GM13977 (cell line): ENCODE measurements around the gene CCER1.

Experiments used
- DNase-seq: peaks from one replicate; pipeline ENCODE4 v3.0.0; 2012; ENCODE audit warnings: low spot score
- in situ Hi-C: fragments of 300-500 bp; cut with MboI; formaldehyde crosslinking; loops from one replicate; pipeline ENCODE4 v1.12.0; 2022; ENCODE audit warnings: low sequenced_read_pairs, low pct_unique_long_range_greater_than_20kb, mixed read lengths, inconsistent platforms; ENCODE audit not compliant: unreplicated experiment
- TF ChIP-seq, protein P1 (sequence below): IDR thresholded peaks from 2 replicates; pipeline ENCODE4 v1.5.1; 2012; ENCODE audit warnings: mild to moderate bottlenecking, control low read depth; ENCODE audit not compliant: insufficient read depth; ENCODE audit errors: extremely low read depth, missing control alignments

The CCER1 gene

DNA sequence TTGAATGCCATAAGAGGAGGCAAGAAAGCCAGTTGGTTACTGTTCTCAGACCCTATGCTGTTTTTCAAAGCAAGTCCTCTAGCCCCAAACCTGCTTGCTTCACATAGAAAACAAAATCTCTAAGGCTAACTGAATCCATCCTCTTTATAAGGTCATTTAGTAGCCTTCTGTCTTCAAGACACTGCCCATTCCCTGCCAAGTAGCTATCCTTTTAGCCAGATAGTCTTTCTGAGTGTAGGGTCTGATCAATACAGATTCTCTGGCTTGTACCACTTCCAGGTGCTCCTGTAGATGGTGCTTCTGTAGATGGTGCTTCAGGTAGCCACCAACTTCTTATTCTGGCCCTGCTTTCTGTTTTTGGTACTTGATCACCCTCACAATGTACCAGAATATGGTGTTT lies 15.9 kb upstream of the CCER1 start:
- DNase-seq, result no peak
- in situ Hi-C loops, result no loop called here
- TF ChIP-seq, protein P1, sequence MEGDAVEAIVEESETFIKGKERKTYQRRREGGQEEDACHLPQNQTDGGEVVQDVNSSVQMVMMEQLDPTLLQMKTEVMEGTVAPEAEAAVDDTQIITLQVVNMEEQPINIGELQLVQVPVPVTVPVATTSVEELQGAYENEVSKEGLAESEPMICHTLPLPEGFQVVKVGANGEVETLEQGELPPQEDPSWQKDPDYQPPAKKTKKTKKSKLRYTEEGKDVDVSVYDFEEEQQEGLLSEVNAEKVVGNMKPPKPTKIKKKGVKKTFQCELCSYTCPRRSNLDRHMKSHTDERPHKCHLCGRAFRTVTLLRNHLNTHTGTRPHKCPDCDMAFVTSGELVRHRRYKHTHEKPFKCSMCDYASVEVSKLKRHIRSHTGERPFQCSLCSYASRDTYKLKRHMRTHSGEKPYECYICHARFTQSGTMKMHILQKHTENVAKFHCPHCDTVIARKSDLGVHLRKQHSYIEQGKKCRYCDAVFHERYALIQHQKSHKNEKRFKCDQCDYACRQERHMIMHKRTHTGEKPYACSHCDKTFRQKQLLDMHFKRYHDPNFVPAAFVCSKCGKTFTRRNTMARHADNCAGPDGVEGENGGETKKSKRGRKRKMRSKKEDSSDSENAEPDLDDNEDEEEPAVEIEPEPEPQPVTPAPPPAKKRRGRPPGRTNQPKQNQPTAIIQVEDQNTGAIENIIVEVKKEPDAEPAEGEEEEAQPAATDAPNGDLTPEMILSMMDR, result no peak

DNA sequence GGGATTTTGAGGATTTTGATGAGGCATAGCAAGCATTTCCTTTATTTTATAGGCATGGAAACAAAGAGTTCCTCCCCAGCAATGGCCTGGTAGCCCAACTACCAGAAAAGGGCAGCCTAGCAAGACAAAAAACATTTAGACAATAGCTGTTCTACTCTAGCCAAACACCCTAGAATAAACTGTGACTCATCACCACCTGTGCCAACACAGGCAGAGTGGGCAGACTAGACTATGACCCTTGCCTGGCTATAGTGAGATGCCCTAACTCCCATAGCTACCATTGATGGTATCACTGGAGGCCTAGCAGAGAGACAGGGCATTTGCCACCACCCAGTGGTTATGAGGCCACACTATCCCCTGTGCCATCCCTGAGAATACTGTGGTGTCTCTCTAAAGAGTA lies 15.5 kb upstream of the CCER1 start:
- no peak for DNase-seq
- TF ChIP-seq, protein P1, result no peak
- in situ Hi-C loops, result no loop called here

DNA sequence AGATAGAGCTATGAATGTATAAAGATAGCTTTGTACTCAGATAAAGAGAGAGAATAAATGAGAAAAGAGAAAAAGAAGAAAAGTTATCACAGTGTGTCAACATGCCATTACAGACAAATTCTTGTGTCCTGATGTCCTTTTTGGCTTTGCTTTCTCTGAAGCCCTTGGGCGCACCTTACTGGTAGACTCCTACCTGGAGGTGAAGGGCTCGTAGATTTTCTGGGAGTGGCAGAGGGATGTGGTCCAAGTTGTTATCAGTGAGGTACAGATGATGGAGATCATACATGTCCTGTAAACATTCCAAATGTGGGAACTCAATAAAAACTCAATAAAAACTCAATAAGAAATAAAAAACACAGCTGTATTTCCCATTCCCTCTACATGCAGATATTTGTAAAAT lies 14.9 kb upstream of the CCER1 start:
- in situ Hi-C loops, result no loop called here
- no peak for DNase-seq
- TF ChIP-seq, protein P1, result no peak

DNA sequence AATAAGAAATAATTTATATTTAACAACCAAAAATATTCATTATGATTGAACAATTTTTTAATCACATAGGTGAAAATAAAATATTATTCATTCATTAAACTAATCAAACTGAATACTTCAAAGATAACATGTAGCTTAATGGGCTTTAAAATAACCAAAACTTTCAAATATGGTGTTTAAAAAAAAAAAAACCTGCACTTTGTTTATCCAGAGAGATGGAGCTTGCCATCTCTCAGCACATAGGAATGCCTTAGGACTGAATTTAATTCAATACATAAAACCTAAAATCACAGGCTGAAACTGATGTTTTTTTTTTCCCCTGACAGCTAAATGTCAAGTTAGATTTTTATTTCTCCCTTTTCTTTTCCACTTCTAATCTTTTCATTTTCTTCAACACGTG lies 14.4 kb upstream of the CCER1 start:
- in situ Hi-C loops, result no loop called here
- no peak for DNase-seq
- TF ChIP-seq, protein P1, result no peak

DNA sequence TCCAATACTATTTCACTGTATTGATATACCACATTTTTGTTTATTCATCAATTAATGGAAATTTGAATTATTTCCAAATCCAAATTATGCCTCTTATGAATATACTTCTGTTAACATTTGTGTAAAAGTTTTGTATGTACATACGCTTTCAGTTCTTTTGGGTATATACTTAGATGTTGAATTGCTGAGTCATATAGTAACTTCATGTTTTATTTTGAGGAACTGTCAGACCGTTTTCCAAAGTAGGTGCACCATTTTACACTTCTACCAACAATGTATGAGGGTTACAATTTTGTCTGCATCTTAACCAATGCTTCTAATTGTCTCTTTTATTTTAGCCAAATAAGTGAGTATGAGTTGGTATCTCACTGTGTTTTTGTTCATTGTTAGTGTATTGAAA lies 10.2 kb upstream of the CCER1 start:
- TF ChIP-seq, protein P1, result no peak
- in situ Hi-C loops, result no loop called here
- DNase-seq, result no peak

DNA sequence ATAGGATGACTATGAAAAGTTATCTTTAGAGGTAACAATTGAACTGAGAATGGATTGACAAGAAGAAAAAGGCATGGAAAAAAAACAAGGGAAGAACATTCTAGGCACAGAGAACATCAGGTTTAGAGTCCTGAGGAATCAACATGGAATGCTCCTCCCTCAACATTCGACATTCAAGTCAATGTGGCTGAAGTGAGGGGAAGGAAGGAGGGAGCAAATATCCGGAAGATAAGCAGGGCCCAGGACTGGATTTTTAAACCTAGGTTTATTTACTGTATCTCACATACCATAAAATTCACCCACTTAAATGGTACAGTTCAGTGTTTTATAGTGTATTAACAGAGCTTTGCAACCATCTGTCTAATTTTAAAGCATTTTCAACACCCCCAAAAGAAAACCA lies 9.6 kb upstream of the CCER1 start:
- TF ChIP-seq, protein P1, result no peak
- in situ Hi-C loops, result no loop called here
- DNase-seq, result no peak

DNA sequence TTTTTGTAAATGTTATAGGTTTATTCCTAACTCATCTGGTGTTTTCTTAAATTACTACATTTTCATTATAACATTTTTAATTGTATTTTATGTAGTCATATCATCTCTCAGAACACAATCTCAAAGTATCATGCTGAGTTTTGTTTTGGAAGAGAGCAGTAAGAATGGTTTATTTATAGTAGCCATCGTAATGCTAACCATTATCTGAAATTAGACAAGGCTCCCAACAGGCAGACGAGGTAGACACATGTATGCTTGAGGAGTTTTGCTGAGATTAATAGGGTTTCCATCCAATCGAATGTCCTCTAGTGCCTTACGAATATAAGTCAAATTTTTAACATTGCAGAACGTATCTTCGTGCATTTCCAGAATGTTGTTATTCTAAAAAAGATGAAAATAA lies 9.0 kb upstream of the CCER1 start:
- TF ChIP-seq, protein P1, result no peak
- in situ Hi-C loops, result no loop called here
- DNase-seq, result no peak
